Smooth muscle cell (in vitro differentiated cells): Measurements from ENCODE around the gene MTA2. TPM values are rescaled to one million over a fixed set of nuclear protein-coding genes. Genes with fewer than 3 reads are reported as not detected.
"Not testable (repeated sequence)": the region's sequence is repeated elsewhere in the genome, so short reads cannot be mapped to it uniquely, and the experiment has no call there.

ENCODE experiments used
- DNase-seq: peaks from one replicate; lab custom pipeline; 2025; ENCODE audit not compliant: unreplicated experiment; lab: John Stamatoyannopoulos, UW
- H2AFZ ChIP-seq: fragments of 200-600 bp; sonication (generic); 2 replicates; pipeline ENCODE4 v1.6.0; 2016; ENCODE audit warnings: antibody characterized with exemption, low read depth, mild to moderate bottlenecking
- H3F3A ChIP-seq: fragments of 200-600 bp; sonication (generic); 2 replicates; pipeline ENCODE4 v1.6.0; 2017; ENCODE audit warnings: antibody characterized with exemption, low read depth
- H3K27ac ChIP-seq: fragments of 200-600 bp; sonication (generic); 2 replicates; pipeline ENCODE4 v1.5.1; 2016; ENCODE audit warnings: low read depth, mild to moderate bottlenecking
- H3K27me3 ChIP-seq: fragments of 200-600 bp; sonication (generic); 2 replicates; pipeline ENCODE4 v1.6.1; 2016; ENCODE audit warnings: low read depth, mild to moderate bottlenecking
- H3K36me3 ChIP-seq: fragments of 200-600 bp; sonication (generic); 2 replicates; pipeline ENCODE4 v1.5.1; 2016; ENCODE audit warnings: low read depth
- H3K4me1 ChIP-seq: fragments of 200-600 bp; sonication (generic); 2 replicates; pipeline ENCODE4 v1.5.1; 2016; ENCODE audit warnings: low read depth
- H3K4me2 ChIP-seq: fragments of 200-600 bp; sonication (generic); 2 replicates; pipeline ENCODE4 v1.6.0; 2016; ENCODE audit warnings: mild to moderate bottlenecking
- H3K4me3 ChIP-seq: fragments of 200-600 bp; sonication (generic); 2 replicates; pipeline ENCODE4 v1.5.1; 2016; ENCODE audit warnings: mild to moderate bottlenecking
- H3K79me2 ChIP-seq: fragments of 200-600 bp; sonication (generic); 2 replicates; pipeline ENCODE4 v1.6.0; 2016; ENCODE audit warnings: low read depth, mild to moderate bottlenecking
- H3K9ac ChIP-seq: fragments of 200-600 bp; sonication (generic); 2 replicates; pipeline ENCODE4 v1.6.0; 2016; ENCODE audit warnings: low read depth
- H3K9me3 ChIP-seq: fragments of 200-600 bp; sonication (generic); replicated peaks from 2 replicates; pipeline ENCODE4 v1.5.1; 2016; ENCODE audit warnings: low read depth
- H4K20me1 ChIP-seq: fragments of 200-600 bp; sonication (generic); 2 replicates; pipeline ENCODE4 v1.6.0; 2016; ENCODE audit warnings: low read depth
- CTCF ChIP-seq: fragments of 200-600 bp; sonication (generic); IDR thresholded peaks from 2 replicates; pipeline ENCODE4 v1.5.1; 2017; ENCODE audit warnings: borderline replicate concordance, mild to moderate bottlenecking, antibody characterized with exemption; ENCODE audit not compliant: insufficient read depth, poor library complexity, severe bottlenecking
- WGBS: methylation state at CpG from one replicate; pipeline ENCODE4 v1.1.7; 2016; ENCODE audit warnings: low lambda C conversion rate; 5-methylcytosine and 5-hydroxymethylcytosine counted together
- polyA plus RNA-seq: library from polyadenylated mRNA; unstranded; fragments of >200 nt; fragmentation: Nextera tagmentation; extraction: Ambion mirVana; gene quantifications from 2 replicates; pipeline ENCODE4 v1.2.1, GENCODE V29; 2016
- total RNA-seq: library from RNA; depleted of rRNA; stranded (reverse); fragments of >200 nt; gene quantifications from 2 replicates; pipeline ENCODE4 v1.2.3, GENCODE V29; 2014

MTA2 gene
- total RNA-seq (57.0 and 65.9 TPM in 2 replicates), polyA plus RNA-seq (20.5 and 22.7 TPM in 2 replicates)

- Histone ChIP-seq H4K20me1 (peaks cover 31% of the 10 kb centered on the region), H3F3A (peaks cover 11% of the 10 kb centered on the region), H2AFZ (peak within 1 kb of the TSS; percentile 89), H3K9me3 (no peaks in the 10 kb centered on the region), H3K36me3 (no peaks in the 10 kb centered on the region), H3K4me1 (peaks cover 19% of the 10 kb centered on the region), H3K27me3 (no peaks in the 10 kb centered on the region), H3K4me2 (peak within 1 kb of the TSS; percentile 95), H3K27ac (peak within 1 kb of the TSS; percentile 82), H3K4me3 (peak within 1 kb of the TSS; percentile 91), H3K9ac (peak within 1 kb of the TSS; percentile 97), H3K79me2 (peaks cover 30% of the 10 kb centered on the region)
- DNase-seq: peak; percentile 94
- under 1% methylated on average over 57 of the region's 83 CpGs for WGBS
- TF ChIP-seq CTCF: no peak
These were observed at the start of gene MTA2 for GRCh38 chr11:62601372-62602140. TSS of gene MTA2 (minus strand) at chr11:62601865. CDS start at chr11:62601450, 415 bp downstream.

GRCh38 chr11:62650283-62650682 is 48.6 kb upstream of the MTA2 start:
- 99% methylated on average over 12 of the region's 12 CpGs for WGBS
- not testable (repeated sequence) for H2AFZ ChIP-seq, H3F3A ChIP-seq, H4K20me1 ChIP-seq, H3K4me2 ChIP-seq, H3K9me3 ChIP-seq, H3K4me1 ChIP-seq, H3K27ac ChIP-seq, H3K4me3 ChIP-seq, H3K27me3 ChIP-seq, H3K36me3 ChIP-seq, DNase-seq, H3K9ac ChIP-seq
- H3K79me2 ChIP-seq: peaks cover 29% of the 10 kb centered on the region

GRCh38 chr11:62649486-62649885 is 47.8 kb upstream of the MTA2 start:
- H3K36me3 ChIP-seq: no peaks in the 10 kb centered on the region
- no peak overlapping the region for H3K9ac ChIP-seq
- H3K4me1 ChIP-seq: peaks cover 3% of the 10 kb centered on the region
- H3K79me2 ChIP-seq: peaks cover 37% of the 10 kb centered on the region
- H3K27me3 ChIP-seq: no peaks in the 10 kb centered on the region
- no peak for TF ChIP-seq CTCF
- H2AFZ ChIP-seq: no peak overlapping the region
- no peak overlapping the region for H3K4me2 ChIP-seq
- no peak for DNase-seq
- no peak overlapping the region for H3K4me3 ChIP-seq
- no peaks in the 10 kb centered on the region for H3K9me3 ChIP-seq
- peaks cover 6% of the 10 kb centered on the region for H4K20me1 ChIP-seq
- peaks cover 3% of the 10 kb centered on the region for H3F3A ChIP-seq
- 98% methylated on average over 11 of the region's 11 CpGs for WGBS
- H3K27ac ChIP-seq: no peak overlapping the region

DNA sequence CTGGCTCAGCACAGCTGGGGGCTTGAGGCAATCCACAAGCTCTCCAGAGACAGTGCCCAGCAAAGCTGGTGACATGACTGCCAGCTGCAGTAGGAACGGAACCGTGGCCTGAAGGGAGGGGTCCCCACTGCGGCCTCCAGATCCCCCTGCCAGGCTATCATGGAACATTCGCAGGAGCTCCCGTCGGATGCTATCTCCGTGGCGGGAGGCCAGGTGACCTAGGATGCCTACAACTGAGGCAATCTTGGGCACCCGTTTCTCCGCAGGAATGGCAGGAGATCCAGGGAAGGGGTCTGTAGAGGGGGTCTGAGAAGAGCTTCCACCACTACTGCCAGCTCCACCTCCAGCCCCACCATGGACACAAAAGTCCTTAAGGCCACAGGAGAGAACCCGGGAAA is 47.3 kb upstream of the MTA2 start:
- no peak for TF ChIP-seq CTCF
- H3K4me3 ChIP-seq: no peak overlapping the region
- H3F3A ChIP-seq: peaks cover 3% of the 10 kb centered on the region
- no peaks in the 10 kb centered on the region for H3K27me3 ChIP-seq
- H3K9ac ChIP-seq: no peak overlapping the region
- H2AFZ ChIP-seq: no peak overlapping the region
- H3K36me3 ChIP-seq: no peaks in the 10 kb centered on the region
- H4K20me1 ChIP-seq: peaks cover 6% of the 10 kb centered on the region
- no peak overlapping the region for H3K27ac ChIP-seq
- no peak for DNase-seq
- peaks cover 42% of the 10 kb centered on the region for H3K79me2 ChIP-seq
- WGBS: 99% methylated on average over 11 of the region's 11 CpGs
- peaks cover 3% of the 10 kb centered on the region for H3K4me1 ChIP-seq
- no peak overlapping the region for H3K4me2 ChIP-seq
- H3K9me3 ChIP-seq: no peaks in the 10 kb centered on the region
